ENCODE measurements around the gene TBC1D16. TPM values are rescaled to one million over a fixed set of nuclear protein-coding genes. Genes with fewer than 3 reads are reported as not detected.

The TBC1D16 gene
- total RNA-seq, 1 experiment from 2014 or later = 85.8 TPM

- H4K20me1 ChIP-seq (ENCODE audit: control insufficient read depth, insufficient read depth, insufficient read length) = no peaks in the 10 kb centered on the region
- no peaks in the 10 kb centered on the region; the same call in 1 of the 2 replicates for H3K27me3 ChIP-seq (ENCODE audit: insufficient read depth, low read length)
- no peak overlapping the region for H2BK5ac ChIP-seq (ENCODE audit: insufficient read length, low read length)
- no peak overlapping the region for H2BK120ac ChIP-seq (ENCODE audit: low read depth, low read length, poor library complexity, severe bottlenecking)
- H3K27me3 Mint-ChIP-seq (ENCODE audit: low read depth) = peaks cover 31% of the 10 kb centered on the region
- H3T11ph ChIP-seq (ENCODE audit: low read length) = no peak overlapping the region
- H3K4me1 Mint-ChIP-seq = peaks cover 7 to 10% of the 10 kb centered on the region in 2 experiments
- H3K4ac ChIP-seq (ENCODE audit: low read depth, low read length) = no peak overlapping the region
- TF ChIP-seq CTCF (conservative IDR thresholded peaks at IDR 0.05) = no peak
- H3K18ac ChIP-seq (ENCODE audit: insufficient read length, low read depth, low read length) = no peak overlapping the region
- H3K27ac ChIP-seq (ENCODE audit: insufficient read length, low read depth, low read length) = no peak overlapping the region
- H3K23me2 ChIP-seq (ENCODE audit: insufficient read length, low read depth, low read length, poor library complexity, severe bottlenecking) = no peaks in the 10 kb centered on the region
- no peak overlapping the region for H2BK12ac ChIP-seq (ENCODE audit: insufficient read length, low read depth, low read length)
- H3K56ac ChIP-seq (ENCODE audit: insufficient read length, low read depth, low read length) = no peak overlapping the region
- no peak overlapping the region for H2BK20ac ChIP-seq (ENCODE audit: low read depth, low read length, poor library complexity, severe bottlenecking)
- H3K4me2 ChIP-seq (ENCODE audit: insufficient read depth, insufficient read length, low read length) = no peak overlapping the region
- no peak overlapping the region for H4K91ac ChIP-seq (ENCODE audit: insufficient read length, low read depth, low read length)
- H2AFZ ChIP-seq (ENCODE audit: low read length) = no peak overlapping the region
- H3K27ac Mint-ChIP-seq = no peak overlapping the region
- H3K36me3 Mint-ChIP-seq (ENCODE audit: insufficient read depth in 1 of 3, low read depth in 3 of 3) = no peaks in the 10 kb centered on the region
- no peaks in the 10 kb centered on the region for H3K79me2 ChIP-seq (ENCODE audit: insufficient read depth, low read length)
- H3K9me3 Mint-ChIP-seq = no peaks in the 10 kb centered on the region
- H2AK5ac ChIP-seq (ENCODE audit: insufficient read length, low read length) = no peak overlapping the region
- H4K5ac ChIP-seq (ENCODE audit: insufficient read length, low read depth, low read length) = no peak overlapping the region
- H3K4me3 Mint-ChIP-seq = no peak overlapping the region
- H3K9me3 ChIP-seq (ENCODE audit: control insufficient read depth, low read depth, low read length) = no peaks in the 10 kb centered on the region
- no peak overlapping the region for H2BK15ac ChIP-seq (ENCODE audit: low read depth, low read length)
- H4K8ac ChIP-seq (replicated peaks; ENCODE audit: insufficient read length, low read depth, low read length) = no peak overlapping the region
- no peaks in the 10 kb centered on the region for H3K4me1 ChIP-seq (ENCODE audit: insufficient read depth, low read length)
- no peaks in the 10 kb centered on the region for H3K79me1 ChIP-seq (ENCODE audit: insufficient read depth, low read depth, low read length, poor library complexity, severe bottlenecking)
- no peak for DNase-seq
- no CpG with 5 or more reads among the region's 16 CpGs for WGBS (ENCODE audit: extremely low coverage, insufficient read length, low lambda C conversion rate)
- no peak overlapping the region for H3K23ac ChIP-seq (ENCODE audit: insufficient read length, low read depth, low read length)
- H3K14ac ChIP-seq (ENCODE audit: insufficient read depth, low read length) = no peak overlapping the region
- H3K9ac ChIP-seq (ENCODE audit: extremely low read depth, insufficient read length, low read length) = no peak overlapping the region
These were observed 127.8 kb downstream of the TBC1D16 start for GRCh38 chr17:79907850-79908249.
